CD4-positive, alpha-beta memory T cell (primary cell): ENCODE data around the gene CDKN2B-AS1. TPM values are rescaled to one million over a fixed set of nuclear protein-coding genes. Genes with fewer than 3 reads are reported as not detected.
"Not testable (repeated sequence)": the region's sequence is repeated elsewhere in the genome, so short reads cannot be mapped to it uniquely, and the experiment has no call there.

Source experiments
- CTCF ChIA-PET: fragments of 350-600 bp; sonication (Branson Sonifier 250); formaldehyde crosslinking; loops from one replicate; lab custom pipeline; 2021; ENCODE audit warnings: inconsistent platforms; ENCODE audit not compliant: partially characterized antibody; lab: Charles Lee
- POLR2A ChIA-PET: fragments of 350-600 bp; sonication (Branson Sonifier 250); formaldehyde crosslinking; loops from one replicate; lab custom pipeline; 2021; ENCODE audit not compliant: partially characterized antibody; lab: Charles Lee
- DNase-seq, 5 donors: peaks; one replicate each; pipeline versions ENCODE4 v3.0.0 to v3.0.0-alpha.2; 2020 to 2022; ENCODE audit warnings: mixed read lengths in 1 of 5
- H3K27ac ChIP-seq: one replicate; pipeline ENCODE4 v1.7.0; 2013; ENCODE audit warnings: low read depth, low read length
- H3K27me3 ChIP-seq: 2 replicates; pipeline ENCODE4 v1.7.0; 2013; ENCODE audit warnings: mild to moderate bottlenecking, low read length, moderate library complexity; ENCODE audit not compliant: insufficient read depth
- H3K36me3 ChIP-seq: 2 replicates; pipeline ENCODE4 v1.7.0; 2013; ENCODE audit warnings: mild to moderate bottlenecking, low read length, moderate library complexity; ENCODE audit not compliant: insufficient read depth
- H3K4me1 ChIP-seq: 2 replicates; pipeline ENCODE4 v1.7.0; 2013; ENCODE audit warnings: mild to moderate bottlenecking, low read length, moderate library complexity; ENCODE audit not compliant: insufficient read depth
- H3K4me3 ChIP-seq, 2 donors: one replicate each; pipeline ENCODE4 v1.7.0; 2013; ENCODE audit warnings: low read length in 2 of 2, mild to moderate bottlenecking in 1 of 2
- H3K9me3 ChIP-seq, 2 donors: one replicate each; pipeline ENCODE4 v1.7.0; 2013; ENCODE audit warnings: low read length in 2 of 2, control low read depth in 1 of 2; ENCODE audit not compliant: control insufficient read depth in 1 of 2
- H3K27ac Mint-ChIP-seq, 7 donors: one replicate each; pipeline ENCODE4 v1.8.0; 2020 to 2021; ENCODE audit warnings: mixed read lengths in 7 of 7, mild to moderate bottlenecking in 6 of 7, inconsistent platforms in 3 of 7, moderate library complexity in 3 of 7
- H3K27me3 Mint-ChIP-seq, 2 donors: one replicate each; pipeline ENCODE4 v1.8.0; 2020 to 2021; ENCODE audit warnings: mixed read lengths in 2 of 2
- H3K36me3 Mint-ChIP-seq, 2 donors: one replicate each; pipeline ENCODE4 v1.8.0; 2020 to 2021; ENCODE audit warnings: mixed read lengths in 2 of 2, inconsistent platforms in 1 of 2, mild to moderate bottlenecking in 1 of 2
- H3K4me1 Mint-ChIP-seq, 4 donors: one replicate each; pipeline ENCODE4 v1.8.0; 2020 to 2021; ENCODE audit warnings: mixed read lengths in 4 of 4, mild to moderate bottlenecking in 1 of 4
- H3K4me3 Mint-ChIP-seq, 8 donors: one replicate each; pipeline ENCODE4 v1.8.0; 2020 to 2021; ENCODE audit warnings: mixed read lengths in 8 of 8, mild to moderate bottlenecking in 7 of 8, moderate library complexity in 6 of 8, inconsistent platforms in 3 of 8
- H3K9me3 Mint-ChIP-seq, 8 donors: one replicate each; pipeline ENCODE4 v1.8.0; 2020 to 2021; ENCODE audit warnings: mixed read lengths in 8 of 8, mild to moderate bottlenecking in 5 of 8, inconsistent platforms in 3 of 8, moderate library complexity in 1 of 8
- intact Hi-C: fragments of 100-400 bp; cut with micrococcal nuclease; formaldehyde crosslinking; loops from one replicate; pipeline ENCODE4 v1.15.1; 2023
- polyA plus RNA-seq, 2 donors: library from polyadenylated mRNA; unstranded; fragments of 300-500 nt; fragmentation: Illumina TruSeq; gene quantifications; one replicate each; pipeline ENCODE4 v1.2.3, GENCODE V29; 2021
- total RNA-seq, 2 experiments: library from RNA; stranded (reverse); gene quantifications; one replicate each; pipeline ENCODE4 v1.2.3, GENCODE V29; 2021

CDKN2B-AS1 gene
- total and polyA plus RNA-seq, 4 experiments from 2014 or later: 0.11 to 2.2 (median 1.9) TPM; not detected in 1

DNA sequence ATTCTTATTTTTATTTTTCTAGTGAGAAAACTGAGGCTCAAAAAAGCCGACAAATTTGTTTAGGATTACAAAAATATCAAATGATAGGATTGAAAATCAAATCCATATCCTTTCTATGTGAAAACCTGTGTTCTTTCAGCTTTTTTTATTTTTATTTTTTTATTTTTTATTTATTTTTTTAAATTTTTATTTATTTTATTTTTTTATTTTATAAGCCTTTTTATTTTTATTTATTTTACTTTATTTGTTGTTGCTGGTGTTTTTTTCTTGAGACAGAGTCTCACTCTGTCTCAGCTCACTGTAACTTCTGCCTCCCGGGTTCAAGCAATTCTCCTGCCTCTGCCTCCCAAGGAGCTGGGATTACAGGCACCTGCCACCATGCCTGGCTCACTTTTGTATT, 59.9 kb downstream of the CDKN2B-AS1 start:
- H3K36me3 Mint-ChIP-seq: no peaks in the 10 kb centered on the region
- H3K4me1 Mint-ChIP-seq: peaks cover 13 to 32% (median 21%) of the 10 kb centered on the region in 4 donors
- POLR2A ChIA-PET: no interaction called here
- H3K4me3 Mint-ChIP-seq: no peak overlapping the region
- H3K4me1 ChIP-seq: peaks cover 30% of the 10 kb centered on the region
- no peak overlapping the region for H3K4me3 ChIP-seq
- intact Hi-C loops: no loop called here
- no peaks in the 10 kb centered on the region for H3K36me3 ChIP-seq
- H3K27me3 Mint-ChIP-seq: no peaks in the 10 kb centered on the region
- CTCF ChIA-PET: interaction anchor here (0.8 to 2.8 kb wide), 4 partner anchors 11 to 46 kb away, joined by 3 to 12 read pairs (median 8); partner anchors contain the start of gene CDKN2B
- DNase-seq: no peak
- H3K27ac Mint-ChIP-seq: no peak overlapping the region
- H3K9me3 Mint-ChIP-seq: no peaks in the 10 kb centered on the region
- H3K9me3 ChIP-seq: no peaks in the 10 kb centered on the region
- H3K27ac ChIP-seq: no peak overlapping the region
- no peaks in the 10 kb centered on the region for H3K27me3 ChIP-seq

DNA sequence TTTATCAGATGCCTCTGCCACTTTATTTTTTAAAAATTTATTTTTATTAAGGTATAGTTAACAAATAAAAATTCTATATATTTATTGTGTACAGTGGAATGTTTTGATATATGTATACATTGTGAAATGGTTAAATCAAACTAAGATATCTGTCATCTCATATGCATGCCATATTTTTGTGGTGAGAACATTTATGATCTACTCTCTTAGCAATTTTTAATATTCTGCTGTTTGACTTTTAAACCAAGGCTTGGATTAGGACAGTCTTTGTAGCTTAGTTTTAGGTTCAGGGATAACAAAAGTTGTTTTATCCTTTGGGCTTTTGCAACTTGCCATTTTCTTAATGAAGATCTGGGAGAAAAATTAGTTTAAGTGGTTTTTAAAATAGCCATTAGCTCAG, 60.5 kb downstream of the CDKN2B-AS1 start:
- Mint-ChIP-seq H3K36me3 (no peaks in the 10 kb centered on the region), H3K4me1 (peaks cover 13 to 32% (median 21%) of the 10 kb centered on the region in 4 donors), H3K4me3 (no peak overlapping the region), H3K27me3 (no peaks in the 10 kb centered on the region), H3K27ac (no peak overlapping the region), H3K9me3 (no peaks in the 10 kb centered on the region)
- CTCF ChIA-PET: interaction anchor here (2.8 kb wide), 2 partner anchors 46 to 242 kb away, joined by 9 to 12 read pairs; partner anchors contain the start of gene CDKN2B
- H3K9me3 ChIP-seq: no peaks in the 10 kb centered on the region
- H3K36me3 ChIP-seq: no peaks in the 10 kb centered on the region
- H3K4me1 ChIP-seq: peaks cover 30% of the 10 kb centered on the region
- POLR2A ChIA-PET: no interaction called here
- H3K27ac ChIP-seq: no peak overlapping the region
- intact Hi-C loops: no loop called here
- no peak overlapping the region for H3K4me3 ChIP-seq
- no peaks in the 10 kb centered on the region for H3K27me3 ChIP-seq
- DNase-seq: no peak

DNA sequence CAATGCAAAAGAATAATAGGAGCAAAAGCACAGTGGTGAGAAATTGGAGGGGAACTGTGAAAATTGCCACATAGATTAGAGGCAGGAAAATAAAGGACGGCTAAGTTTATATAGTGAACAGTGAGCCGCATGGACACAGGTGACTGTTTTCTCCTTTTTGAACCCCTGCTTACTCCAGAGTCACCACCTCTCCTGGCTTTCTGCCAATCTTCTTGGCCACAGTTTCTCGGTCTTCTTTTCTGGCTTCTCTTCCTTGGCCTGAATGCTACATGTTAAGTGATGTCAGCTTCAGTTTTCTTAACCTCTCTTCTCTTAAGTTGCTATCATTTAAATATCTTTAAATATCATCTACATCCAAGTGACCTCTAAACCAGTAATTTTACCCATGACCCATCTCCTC, 61.8 kb downstream of the CDKN2B-AS1 start:
- ChIA-PET CTCF (interaction anchor here (1.1 to 2.8 kb wide), 3 partner anchors 15 to 243 kb away, joined by 3 to 9 read pairs (median 5); partner anchors contain the start of gene CDKN2B), POLR2A (no interaction called here)
- no peak overlapping the region for H3K27ac Mint-ChIP-seq
- H3K27me3 Mint-ChIP-seq: peaks cover 0 to 2% of the 10 kb centered on the region in 2 donors
- intact Hi-C loops: no loop called here
- Histone ChIP-seq H3K4me3 (no peak overlapping the region), H3K36me3 (no peaks in the 10 kb centered on the region), H3K4me1 (peaks cover 19% of the 10 kb centered on the region), H3K27me3 (no peaks in the 10 kb centered on the region), H3K9me3 (no peaks in the 10 kb centered on the region), H3K27ac (no peak overlapping the region)
- H3K9me3 Mint-ChIP-seq: no peaks in the 10 kb centered on the region
- peaks cover 7 to 23% (median 14%) of the 10 kb centered on the region in 4 donors for H3K4me1 Mint-ChIP-seq
- H3K4me3 Mint-ChIP-seq: no peak overlapping the region
- DNase-seq: no peak
- H3K36me3 Mint-ChIP-seq: no peaks in the 10 kb centered on the region

DNA sequence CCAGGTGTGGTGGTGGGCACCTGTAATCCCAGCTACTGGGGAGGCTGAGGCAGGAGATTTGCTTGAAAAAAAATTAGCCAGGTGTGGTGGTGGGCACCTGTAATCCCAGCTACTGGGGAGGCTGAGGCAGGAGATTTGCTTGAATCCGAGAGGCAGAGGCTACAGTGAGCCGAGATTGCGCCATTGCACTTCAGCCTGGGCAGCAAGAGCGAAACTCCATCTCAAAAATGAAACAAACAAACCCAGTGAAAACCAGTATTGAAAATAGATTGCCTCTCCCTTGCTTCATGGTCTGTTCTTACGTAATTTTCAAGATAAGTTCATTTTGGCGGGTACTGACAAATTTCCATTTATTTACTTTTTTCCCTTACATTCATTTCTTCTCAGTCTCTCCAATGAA, 63.4 kb downstream of the CDKN2B-AS1 start:
- H3K27me3 Mint-ChIP-seq, H3K27me3 ChIP-seq, H3K27ac ChIP-seq, H3K27ac Mint-ChIP-seq, H3K36me3 Mint-ChIP-seq, intact Hi-C loops, H3K4me3 Mint-ChIP-seq, DNase-seq, H3K9me3 Mint-ChIP-seq, H3K4me1 ChIP-seq, POLR2A ChIA-PET, H3K4me3 ChIP-seq, H3K9me3 ChIP-seq, H3K4me1 Mint-ChIP-seq, H3K36me3 ChIP-seq: not testable (repeated sequence)
- CTCF ChIA-PET: interaction anchor here (2.8 kb wide), 1 partner anchor 245 kb away, joined by 9 read pairs; no protein-coding TSS in a partner anchor

DNA sequence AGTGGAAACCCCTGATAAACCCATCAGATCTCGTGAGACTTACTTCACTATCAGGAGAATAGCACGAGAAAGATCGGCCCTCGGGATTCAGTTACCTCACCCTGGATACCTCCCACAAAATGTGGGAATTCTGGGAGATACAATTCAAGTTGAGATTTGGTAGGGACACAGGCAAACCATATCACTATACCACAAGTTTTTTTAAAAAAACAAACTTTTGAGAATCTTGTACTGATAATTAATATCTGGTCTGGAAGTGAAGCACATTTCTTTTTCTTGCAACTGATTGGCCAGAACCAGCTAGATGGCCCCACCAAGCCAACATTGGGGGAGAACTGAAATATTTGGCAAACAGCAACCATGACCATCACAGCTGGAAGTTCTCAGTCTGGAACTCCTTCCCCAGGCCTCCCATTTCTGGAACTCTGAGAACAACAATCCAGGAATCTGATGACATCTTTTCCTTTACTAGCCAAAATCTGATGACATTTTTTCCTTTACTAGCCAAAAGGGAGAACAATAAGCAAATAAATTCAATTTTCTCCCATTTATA, 66.3 kb downstream of the CDKN2B-AS1 start:
- ChIA-PET POLR2A (no interaction called here), CTCF (no interaction called here)
- H3K27ac ChIP-seq: no peak overlapping the region
- H3K4me3 ChIP-seq: no peak overlapping the region
- Mint-ChIP-seq H3K27me3 (peaks cover 0 to 4% of the 10 kb centered on the region in 2 donors), H3K9me3 (no peaks in the 10 kb centered on the region), H3K27ac (no peak overlapping the region), H3K36me3 (no peaks in the 10 kb centered on the region), H3K4me3 (no peak overlapping the region), H3K4me1 (peaks cover 18 to 31% (median 23%) of the 10 kb centered on the region in 4 donors)
- H3K4me1 ChIP-seq: peaks cover 19% of the 10 kb centered on the region
- H3K27me3 ChIP-seq: no peaks in the 10 kb centered on the region
- no peaks in the 10 kb centered on the region for H3K9me3 ChIP-seq
- intact Hi-C loops: no loop called here
- no peaks in the 10 kb centered on the region for H3K36me3 ChIP-seq
- no peak for DNase-seq

DNA sequence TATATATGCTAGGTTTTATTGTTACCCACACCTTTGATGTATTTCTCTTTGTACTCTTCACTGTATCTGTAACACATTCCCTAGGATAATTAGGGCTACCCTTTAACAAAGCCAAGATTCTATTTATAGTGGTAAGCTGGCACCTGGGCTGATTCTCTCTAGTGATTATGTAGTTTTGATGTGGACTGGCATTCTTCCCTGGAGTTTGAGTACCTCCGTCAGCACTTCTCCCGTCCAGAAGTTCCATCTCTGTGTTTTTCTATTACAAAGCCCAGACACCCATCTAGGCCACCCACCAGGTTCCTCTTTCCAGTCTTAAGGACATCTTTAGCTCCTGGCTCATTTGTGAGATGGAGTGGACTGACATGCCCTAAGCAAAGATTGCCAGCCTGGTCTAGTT, 70.4 kb downstream of the CDKN2B-AS1 start:
- Mint-ChIP-seq H3K27me3 (peaks cover 0 to 4% of the 10 kb centered on the region in 2 donors), H3K36me3 (no peaks in the 10 kb centered on the region), H3K9me3 (no peaks in the 10 kb centered on the region), H3K4me1 (peaks cover 18 to 37% (median 25%) of the 10 kb centered on the region in 4 donors), H3K4me3 (peak overlapping the region in 4 of 8 donors; percentile 1 to 70 (median 18)), H3K27ac (peak overlapping the region in 6 of 7 donors; percentile 31 to 85 (median 67))
- Histone ChIP-seq H3K4me1 (peaks cover 23% of the 10 kb centered on the region), H3K27ac (no peak overlapping the region), H3K36me3 (no peaks in the 10 kb centered on the region), H3K9me3 (no peaks in the 10 kb centered on the region), H3K4me3 (no peak overlapping the region), H3K27me3 (no peaks in the 10 kb centered on the region)
- intact Hi-C loops: no loop called here
- ChIA-PET POLR2A (interaction anchor here (0.5 to 1.0 kb wide), 2 partner anchors 14 to 16 kb away, joined by 3 read pairs; no protein-coding TSS in a partner anchor), CTCF (interaction anchor here (1.1 to 2.1 kb wide), 4 partner anchors 12 to 57 kb away, joined by 3 to 8 read pairs (median 5); no protein-coding TSS in a partner anchor)
- no peak for DNase-seq

DNA sequence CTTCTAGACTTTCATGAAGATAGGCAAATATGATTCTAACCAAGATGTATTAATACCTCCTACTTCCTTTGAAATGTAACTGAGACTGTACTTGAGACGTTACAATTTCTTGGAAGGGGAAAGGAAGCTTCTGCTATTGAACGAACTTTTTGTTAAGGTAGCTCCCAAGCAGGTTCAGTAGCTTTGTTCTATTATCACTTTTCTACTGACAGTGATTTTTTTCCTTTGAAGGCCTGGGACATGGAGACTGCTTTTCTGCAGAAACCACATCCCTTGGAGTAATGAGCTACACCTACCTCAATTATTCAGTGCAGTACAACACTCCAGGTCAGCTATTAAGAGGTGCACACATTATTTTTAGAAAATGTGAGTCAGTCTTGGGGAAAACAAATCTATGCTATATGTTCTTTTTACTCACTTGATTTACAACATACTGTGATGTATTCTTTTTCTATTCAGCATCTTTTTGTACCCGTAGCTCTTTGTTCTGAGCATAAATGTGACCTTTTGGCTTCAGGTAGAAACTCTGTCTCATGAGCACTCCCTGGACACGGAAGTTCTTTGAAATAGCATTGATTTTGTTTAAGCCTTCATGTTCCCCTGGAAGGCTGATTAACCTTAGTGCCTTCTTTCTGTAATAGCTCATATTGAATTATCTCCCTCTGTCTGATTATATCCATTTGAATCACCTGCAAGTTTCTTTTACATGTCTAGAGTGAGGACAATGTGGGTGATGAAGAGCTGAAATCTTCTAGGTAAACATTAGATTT, 71.0 kb downstream of the CDKN2B-AS1 start:
- peak overlapping the region in 4 of 8 donors; percentile 10 to 70 (median 33) for H3K4me3 Mint-ChIP-seq
- H3K4me1 Mint-ChIP-seq: peaks cover 18 to 37% (median 25%) of the 10 kb centered on the region in 4 donors
- Histone ChIP-seq H3K27ac (no peak overlapping the region), H3K36me3 (no peaks in the 10 kb centered on the region), H3K27me3 (no peaks in the 10 kb centered on the region), H3K4me1 (peaks cover 23% of the 10 kb centered on the region), H3K4me3 (no peak overlapping the region), H3K9me3 (no peaks in the 10 kb centered on the region)
- CTCF ChIA-PET: interaction anchor here (1.1 to 2.1 kb wide), 4 partner anchors 12 to 57 kb away, joined by 3 to 8 read pairs (median 5); no protein-coding TSS in a partner anchor
- DNase-seq: peak in 2 of 5 donors; percentile 7 to 13
- no peaks in the 10 kb centered on the region for H3K36me3 Mint-ChIP-seq
- H3K9me3 Mint-ChIP-seq: no peaks in the 10 kb centered on the region
- peaks cover 0 to 2% of the 10 kb centered on the region in 2 donors for H3K27me3 Mint-ChIP-seq
- intact Hi-C loops: no loop called here
- H3K27ac Mint-ChIP-seq: peak overlapping the region in 6 of 7 donors; percentile 31 to 85 (median 67)
- POLR2A ChIA-PET: interaction anchor here (1.0 kb wide), 1 partner anchor 14 kb away, joined by 3 read pairs; no protein-coding TSS in a partner anchor
